Stimulated activated CD8-positive, alpha-beta memory T cell treated with anti-CD3 and anti-CD28 coated beads, Interleukin-4, amount 100 ng/mL, for 4 hours (primary cell): Measurements from ENCODE around the gene SPOCD1.
"Not testable (repeated sequence)": the region's sequence is repeated elsewhere in the genome, so short reads cannot be mapped to it uniquely, and the experiment has no call there.

ENCODE experiments used
- DNase-seq, 2 donors: peaks; one replicate each; pipeline ENCODE4 v3.0.0-alpha.2; 2020; ENCODE audit warnings: low read depth in 2 of 2, low spot score in 1 of 2

The SPOCD1 gene

DNA sequence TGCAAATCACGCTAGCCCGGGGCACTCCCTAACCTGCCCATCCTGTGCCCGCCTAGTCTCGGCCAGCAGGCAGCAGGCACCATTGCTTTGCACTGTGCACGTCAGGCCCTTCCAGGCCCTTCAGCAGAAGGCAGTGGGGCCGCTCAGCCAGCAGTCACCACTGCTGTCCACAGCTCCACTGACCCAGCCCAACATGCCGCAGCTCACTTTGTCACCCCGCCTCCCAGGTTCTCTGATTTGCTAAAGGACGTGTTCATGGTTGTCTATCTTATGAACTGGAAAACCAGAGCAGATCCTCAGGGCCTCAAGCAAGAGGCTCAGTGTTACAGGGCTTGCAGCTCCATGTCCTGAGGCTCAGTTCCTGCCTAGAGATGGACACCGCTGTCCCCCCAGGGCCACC is 14.2 kb upstream of the SPOCD1 start:
- no peak for DNase-seq

GRCh38 chr1:31828926-31829690 is 13.3 kb upstream of the SPOCD1 start:
- DNase-seq, result no peak

- DNase-seq, result no peak
These were observed 12.5 kb upstream of the SPOCD1 start for GRCh38 chr1:31828341-31828740.

DNA sequence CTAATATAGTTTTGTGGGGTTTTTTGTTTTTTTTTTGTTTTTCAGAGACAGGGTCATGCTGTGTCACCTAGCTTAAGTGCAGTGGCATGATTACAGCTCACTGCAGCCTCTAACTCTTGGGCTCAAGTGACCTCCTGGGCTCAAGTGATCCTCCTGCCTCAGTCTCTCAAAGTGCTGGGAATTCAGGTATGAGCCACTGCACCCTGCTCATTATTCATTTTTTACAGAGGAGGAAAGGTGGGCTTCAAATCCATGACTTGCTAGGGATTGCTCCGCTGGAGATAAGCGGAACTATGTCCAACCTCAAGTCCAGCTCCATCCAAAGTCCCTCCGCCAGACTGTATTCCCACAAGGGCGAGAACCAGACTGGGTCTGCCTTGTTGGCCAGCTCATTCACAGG is 8.0 kb upstream of the SPOCD1 start:
- no peak for DNase-seq

DNA sequence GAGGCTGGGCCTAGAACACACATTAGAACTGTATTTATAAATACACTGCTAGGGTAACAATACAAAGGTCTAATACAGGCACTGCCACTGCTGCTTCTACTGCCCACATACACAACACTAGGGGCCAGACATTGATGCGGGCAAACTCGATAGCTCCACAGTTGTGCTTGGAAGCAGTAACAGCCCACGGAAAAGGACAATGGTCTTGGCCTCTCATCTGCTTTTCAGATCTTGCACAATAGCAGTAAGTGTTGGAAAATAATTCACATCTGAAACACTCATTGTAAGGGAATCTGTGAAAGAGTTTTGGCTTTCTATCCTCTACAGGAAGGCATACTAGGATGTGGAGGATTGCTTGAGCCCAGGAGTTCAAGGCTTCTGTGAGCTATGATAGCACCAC is 6.9 kb upstream of the SPOCD1 start:
- no peak for DNase-seq

- DNase-seq, result not testable (repeated sequence)
These were observed 4.4 kb upstream of the SPOCD1 start for GRCh38 chr1:31820196-31820595.

- DNase-seq, result no peak
These were observed 2.4 kb upstream of the SPOCD1 start for GRCh38 chr1:31818206-31818605.

GRCh38 chr1:31816947-31817346 is 1.1 kb upstream of the SPOCD1 start:
- DNase-seq, result not testable (repeated sequence)

GRCh38 chr1:31816501-31816900 is 679 bp upstream of the SPOCD1 start:
- not testable (repeated sequence) for DNase-seq

- no peak for DNase-seq
These were observed 546 bp downstream of the SPOCD1 start for GRCh38 chr1:31815307-31815645.

- DNase-seq, result no peak
These were observed 1.1 kb downstream of the SPOCD1 start for GRCh38 chr1:31814631-31815306.

DNA sequence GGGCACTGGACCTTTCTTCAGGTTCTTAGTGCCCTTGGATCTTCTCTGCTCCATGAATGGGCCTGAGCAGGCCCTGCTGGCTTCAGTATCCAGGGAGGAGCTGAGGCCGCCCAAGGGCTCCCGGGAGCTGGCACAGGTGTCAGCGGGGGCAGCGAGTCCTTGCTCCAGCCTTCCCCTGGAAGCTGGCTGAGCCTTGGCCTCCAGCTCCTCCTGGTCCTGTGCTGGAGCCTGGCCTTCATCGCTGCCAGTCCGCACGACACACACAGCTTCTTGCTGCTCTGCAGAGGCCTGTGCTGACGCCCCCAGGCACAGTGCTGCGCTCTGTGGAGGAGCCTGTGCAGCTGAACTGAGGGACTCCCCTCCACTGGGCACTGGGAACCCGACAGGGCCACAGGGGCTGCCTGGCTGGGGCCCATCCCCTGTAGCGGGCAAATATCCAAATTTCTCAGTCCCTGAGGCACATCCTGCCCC is 1.7 kb downstream of the SPOCD1 start:
- no peak for DNase-seq

DNA sequence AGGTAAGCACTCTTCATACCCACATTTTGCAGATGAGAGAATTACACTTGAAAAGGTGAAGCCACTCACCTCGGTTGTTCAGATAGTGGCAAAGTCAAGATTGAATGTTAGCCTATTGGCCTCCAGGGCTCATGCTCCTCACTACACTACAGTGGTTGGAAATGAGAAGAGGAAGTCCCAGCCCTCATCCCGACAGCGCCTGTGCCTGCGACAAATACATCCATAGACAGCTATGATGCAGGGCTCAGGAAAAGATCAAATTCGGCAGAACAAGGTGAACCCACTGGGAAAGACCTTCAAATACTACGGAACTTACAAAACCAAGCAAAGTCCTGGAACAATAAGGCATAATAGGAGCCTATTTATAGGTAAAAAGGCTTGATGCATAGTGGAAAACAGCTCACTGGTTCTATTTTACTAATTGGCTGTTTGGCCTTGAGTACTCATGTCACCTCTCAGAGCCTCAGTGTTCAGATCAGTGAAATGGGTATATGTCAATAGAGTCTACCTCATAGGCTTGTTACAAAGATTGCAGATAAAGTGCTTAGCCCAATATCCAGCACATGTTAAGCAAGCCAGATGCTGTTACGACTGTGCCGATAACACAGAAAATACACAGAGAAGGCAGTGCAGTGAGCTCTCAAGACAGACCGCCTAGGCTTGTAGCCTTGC is 3.5 kb downstream of the SPOCD1 start:
- DNase-seq, result no peak

- DNase-seq, result no peak
These were observed 4.2 kb downstream of the SPOCD1 start for GRCh38 chr1:31811605-31812004.

DNA sequence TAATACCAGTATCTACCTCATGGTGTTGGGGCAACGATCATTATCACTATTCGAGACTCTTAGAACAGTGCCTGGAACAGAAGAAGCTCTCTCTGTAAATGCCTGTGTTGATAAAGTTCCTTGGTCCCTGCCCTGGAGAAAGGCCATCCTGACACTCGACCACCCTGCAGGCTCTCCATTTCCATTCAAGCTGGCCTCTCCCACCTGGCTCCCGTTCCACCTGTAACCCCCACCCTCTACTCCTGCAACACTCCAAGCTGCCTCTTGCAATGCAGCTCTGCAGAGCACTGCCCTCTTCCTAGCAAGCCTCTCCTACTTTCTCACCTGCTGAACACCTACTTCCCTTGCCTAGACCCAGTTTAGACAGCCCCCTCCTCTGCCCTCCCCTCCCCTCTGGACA is 6.1 kb downstream of the SPOCD1 start:
- DNase-seq, result no peak

DNA sequence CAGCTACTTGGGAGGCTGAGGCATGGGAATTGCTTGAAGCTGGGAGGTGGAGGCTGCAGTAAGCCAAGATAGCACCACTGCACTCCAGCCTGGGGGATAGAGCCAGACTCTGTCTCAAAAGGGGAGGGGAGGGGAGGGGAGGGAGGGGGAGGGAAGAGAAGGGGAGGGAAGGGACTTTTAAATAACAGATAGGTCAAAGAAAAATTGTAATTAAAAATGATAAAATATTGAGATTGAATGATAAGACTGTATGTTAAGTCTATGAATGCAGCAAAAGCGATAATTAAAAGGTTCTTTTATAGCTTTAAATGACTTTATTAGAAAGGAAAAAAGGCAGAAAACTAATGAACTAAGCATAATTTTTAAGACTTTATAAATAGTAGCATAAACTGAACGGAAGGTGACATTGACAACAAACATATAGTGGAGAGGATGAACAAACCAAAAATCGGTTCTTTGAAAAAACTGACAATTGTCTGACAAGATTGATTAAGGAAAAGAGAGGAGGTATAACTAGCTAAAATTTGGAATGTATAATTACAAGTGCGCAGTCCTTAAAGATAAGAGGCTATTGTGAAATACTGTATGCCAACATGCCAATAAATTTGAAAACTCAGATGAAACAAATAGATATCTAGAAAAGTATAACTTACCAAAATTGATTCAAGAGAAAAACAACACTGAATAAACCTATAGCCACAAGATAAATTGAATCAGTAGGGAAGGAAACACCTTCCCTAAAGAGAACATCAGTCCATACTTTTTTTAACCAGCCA is 8.4 kb downstream of the SPOCD1 start:
- DNase-seq, result no peak

- no peak for DNase-seq
These were observed 10.5 kb downstream of the SPOCD1 start for GRCh38 chr1:31805318-31805717.

DNA sequence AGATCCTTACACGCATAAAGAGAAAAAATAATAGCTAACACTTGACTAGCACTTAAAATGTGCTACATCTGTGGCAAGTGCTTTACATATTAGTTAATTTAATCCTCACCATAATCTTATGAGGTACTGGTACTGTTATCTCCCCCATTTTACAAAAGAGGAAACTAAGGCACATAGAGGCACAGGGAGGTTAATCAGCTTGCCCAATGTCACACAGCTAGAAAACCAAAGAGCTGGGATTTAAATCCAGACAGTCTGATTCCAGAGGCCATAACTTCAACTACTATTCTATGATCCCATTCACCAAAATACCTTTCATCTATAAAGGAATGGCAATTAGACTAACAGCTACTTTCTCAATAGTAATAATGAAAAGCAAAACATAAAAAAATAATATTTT is 11.7 kb downstream of the SPOCD1 start:
- DNase-seq, result no peak

- DNase-seq, result no peak
These were observed 12.2 kb downstream of the SPOCD1 start for GRCh38 chr1:31803610-31804009.

DNA sequence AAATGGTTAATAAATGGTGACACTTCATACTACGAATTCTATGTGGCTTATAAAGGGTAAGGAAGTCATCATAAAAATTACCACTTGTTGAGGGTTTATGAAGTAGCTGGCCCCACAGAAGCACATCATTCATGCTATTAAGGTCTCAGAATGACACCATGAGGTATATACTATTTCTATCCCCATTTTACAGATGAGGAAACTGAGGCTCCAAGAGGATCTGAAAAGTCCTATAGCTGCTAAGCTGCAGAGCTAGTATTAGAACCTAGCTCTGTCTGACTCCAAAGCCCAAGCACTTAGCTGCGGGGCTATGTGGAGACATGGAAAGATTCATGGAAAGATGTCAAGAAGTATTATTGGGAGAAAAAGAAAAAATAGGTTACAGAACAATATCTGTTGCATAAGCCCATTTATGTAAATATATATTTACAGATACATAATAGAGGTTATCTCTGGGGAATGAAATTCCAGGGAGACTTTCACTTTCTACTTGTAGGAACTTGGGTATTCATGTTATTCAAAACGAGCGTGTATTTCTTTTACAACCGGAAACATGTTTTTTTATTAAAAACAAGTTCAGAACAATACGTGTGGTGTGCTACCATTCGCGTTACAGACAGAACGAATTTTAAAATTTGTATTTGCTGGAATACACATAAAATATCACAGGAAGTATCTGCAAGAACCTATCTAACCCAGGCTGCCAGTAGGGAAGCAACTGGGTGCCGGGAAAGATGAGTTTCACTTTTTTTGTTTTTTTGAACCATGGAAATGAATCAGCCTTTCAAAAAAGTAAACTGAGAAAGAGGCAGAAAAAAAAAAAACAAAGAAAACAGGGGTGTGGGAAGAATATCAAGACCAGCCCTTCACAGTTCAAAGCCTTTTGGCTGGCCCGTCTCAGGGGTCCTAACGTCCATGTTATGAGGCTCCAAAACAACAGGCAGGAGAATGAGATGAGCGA is 13.4 kb downstream of the SPOCD1 start:
- no peak for DNase-seq
